Body of pancreas (tissue), 4 donors: Measurements from ENCODE around the gene VRK3. TPM values are rescaled to one million over a fixed set of nuclear protein-coding genes. Genes with fewer than 3 reads are reported as not detected.

Experiments used
- ATAC-seq: fragments of 150-250 bp; one replicate; pipeline ENCODE4 v1.9.1; 2016
- DNase-seq, 4 donors: peaks; one replicate each; pipeline ENCODE4 v3.0.0-alpha.2; 2019
- H3K27ac ChIP-seq, 4 donors: fragments of 200-600 bp; sonication (generic); 1 replicate in 3 of 4; 2 replicates in 1 of 4; pipeline versions ENCODE4 v1.5.1 to v1.6.1; 2016 to 2019; ENCODE audit warnings: mild to moderate bottlenecking in 1 of 4, mixed read lengths in 1 of 4, moderate library complexity in 1 of 4
- H3K27me3 ChIP-seq, 2 donors: fragments of 200-600 bp; sonication (generic); one replicate each; pipeline ENCODE4 v1.6.0; 2016; ENCODE audit warnings: mild to moderate bottlenecking in 1 of 2
- H3K36me3 ChIP-seq, 2 donors: fragments of 200-600 bp; sonication (generic); replicated peaks in 1 of 2; 2 replicates each; pipeline ENCODE4 v1.5.1; 2016; ENCODE audit warnings: low read depth in 2 of 2; ENCODE audit not compliant: insufficient read depth in 1 of 2
- H3K4me1 ChIP-seq: fragments of 200-600 bp; sonication (generic); one replicate; pipeline ENCODE4 v1.6.0; 2016
- H3K4me3 ChIP-seq, 2 donors: fragments of 200-600 bp; sonication (generic); 1 replicate in 1 of 2; 2 replicates in 1 of 2; pipeline ENCODE4 v1.5.1; 2016 to 2019
- H3K9me3 ChIP-seq, 3 donors: fragments of 200-600 bp; sonication (generic); 1 replicate in 2 of 3; 2 replicates in 1 of 3; pipeline ENCODE4 v1.5.1; 2016
- CTCF ChIP-seq, 7 experiments: fragments of 450-650 bp in 4 of 7; fragments of 200-600 bp in 3 of 7; sonication (generic) in 3 of 7; IDR thresholded peaks; one replicate each; pipeline ENCODE4 v1.5.1; 2016 to 2019; ENCODE audit warnings: antibody characterized with exemption in 7 of 7
- POLR2A ChIP-seq, 3 donors: fragments of 450-650 bp; IDR thresholded peaks; one replicate each; pipeline ENCODE4 v1.6.1; 2016; ENCODE audit warnings: antibody characterized with exemption in 3 of 3, mild to moderate bottlenecking in 2 of 3
- WGBS, 2 donors: methylation state at CpG; one replicate each; pipeline ENCODE4 v1.1.5; 2017; 5-methylcytosine and 5-hydroxymethylcytosine counted together
- intact Hi-C: fragments of 100-400 bp; cut with DNase I; formaldehyde crosslinking; loops from one replicate; pipeline ENCODE4 v1.15.1; 2023
- total RNA-seq, 2 donors: library from RNA; depleted of rRNA; stranded (reverse); fragments of >200 nt; gene quantifications; one replicate each; pipeline ENCODE4 v1.1.0, GENCODE V29; 2016

The VRK3 gene
- total RNA-seq, 2 donors from 2014 or later = 32.7 to 33.3 TPM

GRCh38 chr19:49977881-49978280 is 47.3 kb downstream of the VRK3 start:
- Histone ChIP-seq H3K9me3 (no peaks in the 10 kb centered on the region), H3K4me1 (peaks cover 18% of the 10 kb centered on the region), H3K36me3 (no peaks in the 10 kb centered on the region), H3K27me3 (no peaks in the 10 kb centered on the region), H3K4me3 (no peak overlapping the region), H3K27ac (no peak overlapping the region)
- no peak for DNase-seq
- TF ChIP-seq POLR2A (IDR thresholded peaks at IDR 0.05) (no peak), CTCF (IDR thresholded peaks at IDR 0.05) (no peak)
- WGBS, 2 donors = 88 to 93% methylated on average over 15 to 18 of the region's 18 CpGs
- no peak for ATAC-seq
- intact Hi-C loops = loop anchor here (5.0 kb wide), 1 partner anchor 46 kb away; no protein-coding TSS in a partner anchor

- H3K36me3 ChIP-seq = no peaks in the 10 kb centered on the region
- 79 to 90% methylated on average over 12 to 13 of the region's 13 CpGs for WGBS, 2 donors
- ATAC-seq = no peak
Observed at GRCh38 chr19:49977076-49977475, 48.1 kb downstream of the VRK3 start.

GRCh38 chr19:49976496-49976895 is 48.7 kb downstream of the VRK3 start:
- no peak for DNase-seq
- intact Hi-C loops = loop anchor here (5.0 kb wide), 1 partner anchor 44 kb away; no protein-coding TSS in a partner anchor
- no peak overlapping the region for H3K4me3 ChIP-seq
- H3K9me3 ChIP-seq = no peaks in the 10 kb centered on the region
- ATAC-seq = no peak
- H3K27me3 ChIP-seq = no peaks in the 10 kb centered on the region
- H3K4me1 ChIP-seq = peaks cover 15% of the 10 kb centered on the region
- WGBS, 2 donors = 54 to 70% methylated on average over 2 to 3 of the region's 3 CpGs
- H3K36me3 ChIP-seq = no peaks in the 10 kb centered on the region
- no peak overlapping the region for H3K27ac ChIP-seq
- TF ChIP-seq CTCF (IDR thresholded peaks at IDR 0.05) (no peak), POLR2A (IDR thresholded peaks at IDR 0.05) (no peak)

More at GRCh38 chr19:49977076-49977475, 48.1 kb downstream of the VRK3 start:
- no peak for TF ChIP-seq POLR2A (IDR thresholded peaks at IDR 0.05)
- TF ChIP-seq CTCF (IDR thresholded peaks at IDR 0.05) = no peak
- Histone ChIP-seq H3K4me3 (no peak overlapping the region), H3K9me3 (no peaks in the 10 kb centered on the region), H3K27me3 (no peaks in the 10 kb centered on the region), H3K27ac (no peak overlapping the region), H3K4me1 (peaks cover 17% of the 10 kb centered on the region)
- no peak for DNase-seq
- intact Hi-C loops = loop anchor here (5.0 kb wide), 1 partner anchor 45 kb away; no protein-coding TSS in a partner anchor

GRCh38 chr19:49975051-49975450 is 50.1 kb downstream of the VRK3 start:
- H3K9me3 ChIP-seq = no peaks in the 10 kb centered on the region
- intact Hi-C loops = loop anchor here (5.0 kb wide), 1 partner anchor 43 kb away; no protein-coding TSS in a partner anchor
- no peak for DNase-seq
- no peak overlapping the region for H3K4me3 ChIP-seq
- ATAC-seq = no peak
- WGBS, 2 donors = 78 to 83% methylated on average over 3 to 6 of the region's 7 CpGs
- H3K27ac ChIP-seq = no peak overlapping the region
- TF ChIP-seq POLR2A (IDR thresholded peaks at IDR 0.05) = no peak
- TF ChIP-seq CTCF (IDR thresholded peaks at IDR 0.05) = no peak
- H3K27me3 ChIP-seq = no peaks in the 10 kb centered on the region
- H3K4me1 ChIP-seq = peaks cover 11% of the 10 kb centered on the region
- H3K36me3 ChIP-seq = no peaks in the 10 kb centered on the region

- WGBS, 2 donors = 82 to 84% methylated on average over 14 to 18 of the region's 18 CpGs
- no peaks in the 10 kb centered on the region for H3K9me3 ChIP-seq
- no peak overlapping the region for H3K27ac ChIP-seq
- H3K36me3 ChIP-seq = no peaks in the 10 kb centered on the region
- TF ChIP-seq POLR2A (IDR thresholded peaks at IDR 0.05) (no peak), CTCF (IDR thresholded peaks at IDR 0.05) (no peak)
- intact Hi-C loops = no loop called here
- peaks cover 11% of the 10 kb centered on the region for H3K4me1 ChIP-seq
- ATAC-seq (no peak), DNase-seq (peak in 1 of 4 donors; percentile 37)
- H3K27me3 ChIP-seq = no peaks in the 10 kb centered on the region
- H3K4me3 ChIP-seq = no peak overlapping the region
Observed at GRCh38 chr19:49973987-49974386, 51.2 kb downstream of the VRK3 start.
